BE2C (cell line): ENCODE measurements around the gene FBXO36.

Source experiments
- DNase-seq: peaks from one replicate; pipeline ENCODE4 v3.0.0-alpha.2; 2020
- H3K27me3 ChIP-seq: fragments of 250-450 bp; sonication (Bioruptor Pico); 2 replicates; pipeline ENCODE4 v1.5.1; 2020; ENCODE audit warnings: mild to moderate bottlenecking
- H3K36me3 ChIP-seq: fragments of 250-450 bp; sonication (Bioruptor Pico); 2 replicates; pipeline ENCODE4 v1.5.1; 2020; ENCODE audit warnings: mild to moderate bottlenecking
- H3K4me1 ChIP-seq: fragments of 250-450 bp; sonication (Bioruptor Pico); 2 replicates; pipeline ENCODE4 v1.5.1; 2020
- H3K4me3 ChIP-seq: 2 replicates; pipeline ENCODE4 v1.5.1; 2011; ENCODE audit warnings: low read depth, low read length
- H3K9me3 ChIP-seq: fragments of 250-450 bp; sonication (Bioruptor Pico); 2 replicates; pipeline ENCODE4 v1.5.1; 2020
- TF ChIP-seq, protein P1 (sequence below): IDR thresholded peaks from 2 replicates; pipeline ENCODE4 v1.5.1; 2012; ENCODE audit warnings: mild to moderate bottlenecking, low read depth, low read length

FBXO36 gene

DNA sequence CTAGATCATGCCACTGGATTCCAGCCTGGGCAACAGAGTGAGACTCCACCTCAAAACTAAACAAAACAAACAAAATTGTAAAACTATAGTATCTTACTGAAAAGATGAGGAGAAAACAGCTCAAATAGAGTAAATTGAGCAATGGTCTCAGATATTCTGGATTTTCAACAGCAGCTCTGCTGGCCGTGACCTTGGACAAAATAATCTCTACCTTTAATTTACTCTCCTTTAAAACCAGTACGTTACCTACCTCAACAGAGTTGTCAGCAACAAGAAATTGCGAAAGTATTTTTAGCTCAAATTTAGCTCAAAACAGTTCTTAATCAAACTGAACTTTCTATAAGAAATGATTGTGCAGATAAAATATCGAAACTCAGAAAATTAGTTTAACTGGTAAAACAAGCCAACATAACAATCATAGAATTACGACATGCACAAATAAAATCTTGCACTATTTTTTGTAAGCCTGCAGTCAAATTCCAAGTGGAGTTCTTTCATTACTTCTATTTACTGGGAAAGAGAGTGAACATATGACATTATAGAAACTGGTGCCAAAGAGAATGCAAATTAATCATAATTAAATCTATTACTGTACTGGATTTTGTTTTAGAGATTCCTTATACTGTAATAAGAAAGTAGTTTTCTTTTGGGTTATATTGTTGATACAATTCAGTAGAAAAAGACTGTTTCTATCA, 41.3 kb upstream of the FBXO36 start:
- TF ChIP-seq, protein P1, sequence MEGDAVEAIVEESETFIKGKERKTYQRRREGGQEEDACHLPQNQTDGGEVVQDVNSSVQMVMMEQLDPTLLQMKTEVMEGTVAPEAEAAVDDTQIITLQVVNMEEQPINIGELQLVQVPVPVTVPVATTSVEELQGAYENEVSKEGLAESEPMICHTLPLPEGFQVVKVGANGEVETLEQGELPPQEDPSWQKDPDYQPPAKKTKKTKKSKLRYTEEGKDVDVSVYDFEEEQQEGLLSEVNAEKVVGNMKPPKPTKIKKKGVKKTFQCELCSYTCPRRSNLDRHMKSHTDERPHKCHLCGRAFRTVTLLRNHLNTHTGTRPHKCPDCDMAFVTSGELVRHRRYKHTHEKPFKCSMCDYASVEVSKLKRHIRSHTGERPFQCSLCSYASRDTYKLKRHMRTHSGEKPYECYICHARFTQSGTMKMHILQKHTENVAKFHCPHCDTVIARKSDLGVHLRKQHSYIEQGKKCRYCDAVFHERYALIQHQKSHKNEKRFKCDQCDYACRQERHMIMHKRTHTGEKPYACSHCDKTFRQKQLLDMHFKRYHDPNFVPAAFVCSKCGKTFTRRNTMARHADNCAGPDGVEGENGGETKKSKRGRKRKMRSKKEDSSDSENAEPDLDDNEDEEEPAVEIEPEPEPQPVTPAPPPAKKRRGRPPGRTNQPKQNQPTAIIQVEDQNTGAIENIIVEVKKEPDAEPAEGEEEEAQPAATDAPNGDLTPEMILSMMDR, result no peak
- Histone ChIP-seq H3K4me1 (no peaks in the 10 kb centered on the region), H3K36me3 (peaks cover 24% of the 10 kb centered on the region), H3K27me3 (no peaks in the 10 kb centered on the region), H3K9me3 (no peaks in the 10 kb centered on the region), H3K4me3 (no peak overlapping the region)
- DNase-seq, result no peak

DNA sequence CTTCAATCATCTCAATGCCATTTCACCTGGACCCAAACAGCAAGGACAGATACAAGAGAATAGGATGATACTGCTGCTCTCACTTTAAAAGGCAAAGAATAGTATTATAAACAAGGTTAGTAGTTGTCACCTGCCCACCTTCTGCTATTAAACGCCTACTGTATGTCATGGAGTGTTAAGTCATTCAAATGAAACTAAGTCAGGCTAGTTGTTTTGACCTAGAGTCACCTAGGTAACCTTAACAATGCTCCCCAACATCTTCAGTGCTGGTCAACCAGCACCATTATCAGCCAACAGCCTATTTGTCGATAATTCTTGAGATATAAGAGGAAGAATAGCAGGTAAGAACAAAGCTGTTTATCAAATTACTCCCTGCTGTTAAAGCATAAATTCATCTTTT, 39.7 kb upstream of the FBXO36 start:
- no peaks in the 10 kb centered on the region for H3K4me1 ChIP-seq
- peaks cover 21% of the 10 kb centered on the region for H3K36me3 ChIP-seq
- no peaks in the 10 kb centered on the region for H3K27me3 ChIP-seq
- no peaks in the 10 kb centered on the region for H3K9me3 ChIP-seq
- DNase-seq, result no peak
- TF ChIP-seq, protein P1, result no peak
- H3K4me3 ChIP-seq, result no peak overlapping the region

DNA sequence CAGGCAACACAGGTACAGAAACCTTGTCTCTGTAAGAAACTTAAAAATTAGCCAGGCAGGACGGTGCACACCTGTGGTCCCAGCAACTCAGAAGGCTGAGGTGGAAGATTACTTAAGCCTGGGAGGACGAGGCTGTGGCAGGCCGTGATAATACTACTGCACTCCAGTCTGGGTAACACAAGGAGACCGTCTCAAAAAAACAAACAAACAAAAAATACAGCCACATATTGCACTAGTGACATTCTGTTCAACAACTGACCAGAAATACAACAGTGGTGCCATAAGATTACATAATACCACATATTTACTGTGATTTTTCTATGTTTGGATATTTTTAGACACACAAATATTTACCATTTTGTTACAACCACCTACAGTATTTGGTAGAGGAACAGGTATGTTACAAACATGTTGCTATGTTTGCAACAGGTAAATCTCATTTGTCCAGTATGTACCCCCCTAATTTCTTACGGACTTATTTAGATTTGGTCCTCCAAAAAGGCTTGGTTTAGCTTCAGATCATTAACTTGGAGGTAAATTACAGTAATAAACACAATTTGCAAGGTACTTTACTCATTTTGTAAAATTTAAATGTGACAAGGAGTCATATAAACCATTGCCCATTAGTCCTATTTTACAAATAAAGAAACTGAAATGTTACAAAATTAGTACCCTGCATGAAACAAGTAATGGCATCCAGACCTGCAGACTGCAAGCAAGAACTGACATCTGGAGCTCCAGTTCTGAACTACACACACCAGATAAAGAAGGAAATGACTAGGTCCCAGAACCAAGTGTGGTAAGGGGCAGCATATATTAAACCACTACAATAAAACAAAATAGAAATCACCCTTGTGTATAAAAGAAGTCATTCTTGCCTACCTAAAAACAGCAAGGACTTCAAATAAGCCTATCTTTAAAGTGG, 37.3 kb upstream of the FBXO36 start:
- Histone ChIP-seq H3K9me3 (no peaks in the 10 kb centered on the region), H3K4me3 (no peak overlapping the region), H3K4me1 (no peaks in the 10 kb centered on the region), H3K27me3 (no peaks in the 10 kb centered on the region), H3K36me3 (peaks cover 5% of the 10 kb centered on the region)
- TF ChIP-seq, protein P1, result no peak
- no peak for DNase-seq

DNA sequence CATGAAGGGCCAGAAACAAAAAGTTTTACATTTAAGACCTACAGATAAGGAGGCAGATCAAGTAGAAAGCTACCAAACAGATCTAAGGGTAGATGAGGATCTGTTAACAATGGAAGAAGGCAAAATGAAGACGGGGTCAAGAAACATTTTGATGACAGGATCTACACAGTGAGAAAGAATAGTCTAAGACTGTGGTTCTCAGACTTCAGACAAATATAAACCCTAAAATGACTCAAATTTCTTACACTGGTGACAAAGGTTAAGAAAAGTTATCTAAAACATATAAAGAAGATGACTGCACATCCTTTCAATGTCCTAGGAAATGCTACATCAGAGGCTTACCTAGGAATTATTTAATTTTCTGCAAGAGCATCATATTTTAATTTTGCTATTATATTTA, 34.9 kb upstream of the FBXO36 start:
- Histone ChIP-seq H3K36me3 (no peaks in the 10 kb centered on the region), H3K4me3 (no peak overlapping the region), H3K4me1 (no peaks in the 10 kb centered on the region), H3K9me3 (no peaks in the 10 kb centered on the region), H3K27me3 (no peaks in the 10 kb centered on the region)
- no peak for DNase-seq
- TF ChIP-seq, protein P1, result no peak

DNA sequence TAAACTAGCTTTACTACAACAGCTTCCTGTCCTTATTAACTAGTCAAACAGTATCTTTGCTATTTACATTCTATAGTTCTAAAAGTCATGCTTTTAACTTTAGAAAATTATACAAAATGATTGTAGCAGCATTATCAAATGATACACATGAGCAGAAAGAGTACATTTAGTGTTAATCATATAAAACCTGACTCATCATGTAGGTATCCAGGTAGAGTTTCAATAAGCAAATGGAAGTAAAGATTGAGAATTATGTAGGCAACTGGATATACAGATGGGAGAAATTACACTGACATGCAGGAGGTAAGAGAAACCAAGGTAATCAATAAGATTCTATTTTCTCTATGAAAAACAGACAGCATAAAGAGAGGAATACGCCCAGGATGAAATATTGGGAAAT, 34.3 kb upstream of the FBXO36 start:
- Histone ChIP-seq H3K4me3 (no peak overlapping the region), H3K36me3 (no peaks in the 10 kb centered on the region), H3K9me3 (no peaks in the 10 kb centered on the region), H3K27me3 (no peaks in the 10 kb centered on the region), H3K4me1 (no peaks in the 10 kb centered on the region)
- DNase-seq, result no peak
- TF ChIP-seq, protein P1, result no peak

DNA sequence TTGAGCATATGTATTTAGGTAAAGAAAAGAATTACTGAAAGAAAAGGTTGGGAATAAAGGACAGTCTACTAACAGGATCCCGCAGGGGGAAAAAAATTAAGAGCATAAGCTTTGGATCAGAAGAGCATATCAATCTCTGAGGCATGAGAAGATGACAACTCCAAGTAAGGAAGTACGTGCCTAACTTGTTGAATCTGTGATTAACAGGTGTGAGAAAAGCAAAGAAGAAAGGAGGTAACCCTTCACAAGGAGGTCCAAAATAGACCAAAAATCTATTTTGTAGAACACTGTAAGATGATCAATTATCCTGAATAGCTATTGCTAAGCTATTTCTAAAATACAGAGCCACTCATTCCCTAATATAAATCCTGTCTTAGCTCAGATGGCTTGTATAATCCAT, 33.3 kb upstream of the FBXO36 start:
- Histone ChIP-seq H3K4me3 (no peak overlapping the region), H3K4me1 (no peaks in the 10 kb centered on the region), H3K9me3 (no peaks in the 10 kb centered on the region), H3K27me3 (no peaks in the 10 kb centered on the region), H3K36me3 (no peaks in the 10 kb centered on the region)
- DNase-seq, result no peak
- TF ChIP-seq, protein P1, result no peak
